HFF-Myc (cell line): ENCODE measurements around the gene CYP4F8.

Experiments used
- DNase-seq: peaks from one replicate; pipeline ENCODE4 v3.0.0-alpha.2; 2011; ENCODE audit warnings: low read depth; ENCODE audit errors: extremely low read depth
- H3K4me3 ChIP-seq: replicated peaks from 2 replicates; pipeline ENCODE4 v1.5.1; 2011; ENCODE audit warnings: low read depth, mild to moderate bottlenecking, control low read depth, low read length
- TF ChIP-seq, protein P1 (sequence below): IDR thresholded peaks from 2 replicates; pipeline ENCODE4 v1.5.1; 2012; ENCODE audit warnings: mild to moderate bottlenecking, low read depth, low read length, control low read depth; ENCODE audit errors: missing control alignments

Gene CYP4F8

DNA sequence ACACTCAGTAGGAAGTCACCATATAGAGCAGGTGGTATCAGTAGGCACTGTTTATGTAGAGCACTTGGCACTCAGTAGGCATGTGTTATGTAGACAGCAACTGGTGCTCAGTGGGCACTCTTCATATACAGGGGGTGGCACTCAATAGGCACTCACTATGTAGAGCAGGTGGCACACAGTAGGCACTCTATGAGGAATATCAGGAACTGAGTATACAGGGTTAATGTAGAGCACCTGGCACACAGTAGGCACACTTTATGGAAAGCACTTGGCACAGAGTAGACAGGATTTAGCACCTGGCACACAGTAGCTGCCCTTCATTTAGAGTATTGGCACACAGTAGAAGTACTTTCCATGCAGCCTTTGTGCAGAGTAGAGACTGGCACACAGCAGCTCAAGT lies 24.6 kb downstream of the CYP4F8 start:
- no peak for DNase-seq
- TF ChIP-seq, protein P1, sequence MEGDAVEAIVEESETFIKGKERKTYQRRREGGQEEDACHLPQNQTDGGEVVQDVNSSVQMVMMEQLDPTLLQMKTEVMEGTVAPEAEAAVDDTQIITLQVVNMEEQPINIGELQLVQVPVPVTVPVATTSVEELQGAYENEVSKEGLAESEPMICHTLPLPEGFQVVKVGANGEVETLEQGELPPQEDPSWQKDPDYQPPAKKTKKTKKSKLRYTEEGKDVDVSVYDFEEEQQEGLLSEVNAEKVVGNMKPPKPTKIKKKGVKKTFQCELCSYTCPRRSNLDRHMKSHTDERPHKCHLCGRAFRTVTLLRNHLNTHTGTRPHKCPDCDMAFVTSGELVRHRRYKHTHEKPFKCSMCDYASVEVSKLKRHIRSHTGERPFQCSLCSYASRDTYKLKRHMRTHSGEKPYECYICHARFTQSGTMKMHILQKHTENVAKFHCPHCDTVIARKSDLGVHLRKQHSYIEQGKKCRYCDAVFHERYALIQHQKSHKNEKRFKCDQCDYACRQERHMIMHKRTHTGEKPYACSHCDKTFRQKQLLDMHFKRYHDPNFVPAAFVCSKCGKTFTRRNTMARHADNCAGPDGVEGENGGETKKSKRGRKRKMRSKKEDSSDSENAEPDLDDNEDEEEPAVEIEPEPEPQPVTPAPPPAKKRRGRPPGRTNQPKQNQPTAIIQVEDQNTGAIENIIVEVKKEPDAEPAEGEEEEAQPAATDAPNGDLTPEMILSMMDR = no peak
- no peak overlapping the region for H3K4me3 ChIP-seq

DNA sequence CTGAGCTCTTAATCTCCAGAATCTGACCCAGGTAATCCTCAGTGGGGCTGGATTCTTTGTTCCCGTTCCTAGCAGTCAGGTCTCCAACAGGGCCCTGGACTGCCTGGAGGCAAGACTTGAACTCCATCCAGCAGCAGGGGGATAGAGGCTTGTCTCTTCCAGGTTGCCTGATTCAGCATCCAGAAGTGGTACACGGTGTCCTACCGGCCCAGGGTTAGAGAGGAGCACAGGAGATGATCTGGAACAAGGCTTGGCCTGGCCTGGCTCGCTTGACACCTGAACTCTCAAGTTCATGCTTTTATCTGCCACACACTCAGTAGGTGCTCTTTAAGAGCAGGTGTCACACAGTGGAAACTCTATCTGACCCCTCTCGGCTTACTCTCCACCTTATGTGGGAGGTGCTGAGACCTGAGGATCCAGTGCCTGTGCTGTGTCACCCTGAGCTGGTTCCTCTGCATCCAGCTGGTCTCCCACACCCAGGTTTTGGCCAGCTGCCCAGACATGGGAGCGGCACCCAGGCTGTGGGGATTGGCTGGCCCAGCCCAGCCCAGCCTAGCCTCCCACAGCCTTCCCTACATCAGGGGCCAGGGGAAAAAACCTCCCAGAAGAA lies 25.4 kb downstream of the CYP4F8 start, which contains the start of gene CYP4F3:
Gene CYP4F3, plus strand, starts transcription at position 604 of the 610 bp plus-strand sequence. CDS start 519 bp downstream, outside the sequence.
- no peak within 1 kb of the TSS for H3K4me3 ChIP-seq
- TF ChIP-seq, protein P1 = no peak
- no peak for DNase-seq

DNA sequence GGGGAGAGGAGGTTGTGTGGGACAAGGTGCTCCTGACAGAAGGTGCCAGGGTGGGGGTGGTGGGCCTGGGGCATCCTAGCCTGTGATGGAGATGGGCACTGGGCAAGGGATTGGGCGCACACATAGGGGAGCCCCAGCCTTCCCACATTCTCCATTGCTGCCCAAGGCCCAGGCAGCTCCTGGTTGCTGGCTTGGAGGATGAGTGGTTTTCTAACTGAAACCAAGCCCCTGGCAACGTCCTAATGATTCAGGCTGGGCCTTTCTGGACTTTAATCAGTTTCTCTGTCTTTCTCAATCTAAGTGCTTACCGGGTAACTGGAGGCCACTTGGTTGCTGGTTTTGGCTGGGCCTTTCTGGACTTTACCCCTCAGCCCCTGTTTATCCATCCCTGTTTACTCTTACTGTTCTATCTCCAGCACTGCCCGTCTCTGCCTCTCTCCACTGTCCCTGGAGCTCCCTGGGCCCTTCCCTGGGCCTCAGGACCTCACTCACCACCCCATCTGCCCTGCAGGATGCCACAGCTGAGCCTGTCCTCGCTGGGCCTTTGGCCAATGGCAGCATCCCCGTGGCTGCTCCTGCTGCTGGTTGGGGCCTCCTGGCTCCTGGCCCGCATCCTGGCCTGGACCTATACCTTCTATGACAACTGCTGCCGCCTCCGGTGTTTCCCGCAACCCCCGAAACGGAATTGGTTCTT lies 26.0 kb downstream of the CYP4F8 start:
- DNase-seq = no peak
- no peak overlapping the region for H3K4me3 ChIP-seq
- TF ChIP-seq, protein P1 = no peak

DNA sequence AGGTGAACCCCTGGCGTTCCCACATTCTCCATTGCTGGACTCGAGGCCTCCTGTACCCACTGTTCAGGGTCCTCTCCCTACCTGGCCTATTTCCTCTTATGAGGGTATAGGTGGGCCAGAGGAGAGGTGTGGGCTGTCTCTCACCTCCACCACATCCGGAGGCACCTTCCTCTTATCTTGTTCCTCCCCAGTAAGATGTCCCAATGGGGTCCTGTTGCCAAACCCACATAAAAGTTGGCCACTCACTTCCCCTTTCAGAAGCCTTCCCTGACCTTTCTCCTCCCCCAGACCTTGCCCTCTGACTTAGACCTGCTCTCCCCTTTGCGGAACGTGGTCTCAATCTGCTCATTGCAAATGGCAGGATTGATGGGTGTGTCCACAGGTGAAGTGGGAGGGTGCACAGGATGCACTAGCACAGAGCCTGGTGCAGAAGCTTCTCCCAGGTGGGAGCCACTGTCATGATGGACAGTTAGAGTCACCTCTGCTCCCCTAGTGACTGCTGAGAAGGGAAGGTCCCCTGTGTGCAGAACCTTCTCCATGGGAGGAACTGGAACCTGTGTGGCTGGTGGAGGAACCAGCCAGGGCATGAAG lies 27.0 kb downstream of the CYP4F8 start:
- DNase-seq = no peak
- H3K4me3 ChIP-seq = no peak overlapping the region
- TF ChIP-seq, protein P1 = no peak

DNA sequence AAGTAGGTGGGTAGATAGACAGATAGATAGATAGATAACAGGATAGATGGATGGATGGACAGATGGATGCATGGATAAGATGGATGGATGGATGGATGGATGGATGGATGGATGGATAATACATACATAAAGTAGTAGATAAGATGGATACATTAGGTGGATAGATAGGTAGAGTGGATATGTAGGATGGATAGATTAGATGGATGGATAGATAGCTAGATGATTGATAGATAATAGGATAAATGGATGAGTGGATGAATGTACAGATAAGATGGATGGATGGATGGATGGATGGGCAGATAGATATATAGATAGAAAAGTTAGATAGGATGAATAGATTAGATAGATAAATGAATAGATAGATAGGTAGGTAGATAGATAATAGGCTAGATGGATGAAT lies 27.8 kb downstream of the CYP4F8 start:
- no peak overlapping the region for H3K4me3 ChIP-seq
- no peak for DNase-seq
- TF ChIP-seq, protein P1 = no peak

DNA sequence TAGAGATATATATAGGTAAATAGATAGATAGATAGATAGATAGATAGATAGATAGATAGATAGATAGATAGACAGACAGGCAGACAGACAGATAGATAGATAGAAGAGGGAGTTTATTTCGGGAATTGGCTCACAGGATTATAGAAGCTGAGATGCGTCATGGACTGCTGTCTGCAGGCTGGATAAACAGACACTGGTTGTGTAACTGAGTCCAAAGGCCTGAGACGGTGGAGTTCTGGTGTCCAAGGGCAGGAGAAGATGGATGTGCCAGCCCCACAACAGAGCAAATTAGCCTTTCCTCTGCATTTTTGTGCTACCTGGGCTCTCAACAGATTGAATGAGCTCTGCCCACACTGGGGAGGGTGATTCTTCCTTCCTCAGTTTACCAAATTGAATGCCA lies 28.4 kb downstream of the CYP4F8 start:
- H3K4me3 ChIP-seq = no peak overlapping the region
- TF ChIP-seq, protein P1 = no peak
- DNase-seq = no peak
